KBM-7 (cell line): ENCODE measurements around the gene ZSCAN1.
"Not testable (repeated sequence)": the region's sequence is repeated elsewhere in the genome, so short reads cannot be mapped to it uniquely, and the experiment has no call there.

Source experiments
- DNase-seq: peaks from one replicate; pipeline ENCODE4 v3.0.0-alpha.2; 2015
- in situ Hi-C: fragments of 300-500 bp; cut with MboI; formaldehyde crosslinking; loops from 2 replicates; pipeline ENCODE4 v1.14.3; 2020; ENCODE audit warnings: low sequenced_read_pairs, low pct_unique_long_range_greater_than_20kb, mixed read lengths

ZSCAN1 gene

GRCh38 chr19:58033741-58034476, at the start of gene ZSCAN1:
Gene ZSCAN1, plus strand, starts transcription at chr19:58034025. Its CDS starts 3,812 bp downstream, at chr19:58037837.
- in situ Hi-C loops = no loop called here
- no peak for DNase-seq

GRCh38 chr19:57992841-57993240, 41.0 kb upstream of the ZSCAN1 start:
- no peak for DNase-seq
- in situ Hi-C loops = no loop called here

- no peak for DNase-seq
- in situ Hi-C loops = no loop called here
These were observed 33.1 kb upstream of the ZSCAN1 start for GRCh38 chr19:58000677-58001076.

- DNase-seq = no peak
- in situ Hi-C loops = no loop called here
These were observed 31.9 kb upstream of the ZSCAN1 start for GRCh38 chr19:58001895-58002369.

- in situ Hi-C loops = no loop called here
- peak; percentile 64 for DNase-seq
These were observed 31.2 kb upstream of the ZSCAN1 start, which contains the start of gene ZNF606 for GRCh38 chr19:58002384-58003173. Gene ZNF606, minus strand, starts transcription at chr19:58002820. Its CDS starts 1,501 bp downstream, at chr19:58001319.

- in situ Hi-C loops = no loop called here
- no peak for DNase-seq
These were observed 30.5 kb upstream of the ZSCAN1 start for GRCh38 chr19:58003174-58003828.

- no peak for DNase-seq
- in situ Hi-C loops = no loop called here
These were observed 26.5 kb upstream of the ZSCAN1 start for GRCh38 chr19:58007285-58007684.

GRCh38 chr19:58008877-58009276, 24.9 kb upstream of the ZSCAN1 start:
- DNase-seq, in situ Hi-C loops: not testable (repeated sequence)

GRCh38 chr19:58009301-58009665, 24.5 kb upstream of the ZSCAN1 start:
- no peak for DNase-seq
- in situ Hi-C loops = no loop called here

GRCh38 chr19:58009666-58010301, 24.0 kb upstream of the ZSCAN1 start:
- in situ Hi-C loops = no loop called here
- no peak for DNase-seq

GRCh38 chr19:58010507-58010906, 23.3 kb upstream of the ZSCAN1 start:
- no peak for DNase-seq
- in situ Hi-C loops = no loop called here

- DNase-seq = no peak
- in situ Hi-C loops = no loop called here
These were observed 19.7 kb upstream of the ZSCAN1 start for GRCh38 chr19:58014141-58014540.

GRCh38 chr19:58020129-58020528, 13.7 kb upstream of the ZSCAN1 start:
- no peak for DNase-seq
- in situ Hi-C loops = no loop called here

- DNase-seq = peak; percentile 49
- in situ Hi-C loops = no loop called here
These were observed 12.1 kb upstream of the ZSCAN1 start for GRCh38 chr19:58021541-58022282.

GRCh38 chr19:58022283-58022660, 11.6 kb upstream of the ZSCAN1 start:
- in situ Hi-C loops = no loop called here
- no peak for DNase-seq

- DNase-seq = no peak
- in situ Hi-C loops = no loop called here
These were observed 9.2 kb upstream of the ZSCAN1 start for GRCh38 chr19:58024661-58025060.

GRCh38 chr19:58034477-58034793, 610 bp downstream of the ZSCAN1 start:
- in situ Hi-C loops = no loop called here
- DNase-seq = no peak

- in situ Hi-C loops = no loop called here
- no peak for DNase-seq
These were observed 2.0 kb downstream of the ZSCAN1 start for GRCh38 chr19:58035863-58036262.
